Activated T-helper 17 cell treated with anti-CD3 and anti-CD28 coated beads, Interleukin-2, amount 50 U/mL, for 72 hours (primary cell): Measurements from ENCODE around the gene CD68. TPM values are rescaled to one million over a fixed set of nuclear protein-coding genes. Genes with fewer than 3 reads are reported as not detected.
"Not testable (repeated sequence)": the region's sequence is repeated elsewhere in the genome, so short reads cannot be mapped to it uniquely, and the experiment has no call there.

ENCODE experiments used
- ATAC-seq: fragments of 150-1000 bp; cut with Tn5 transposase; replicated peaks from 2 replicates; pipeline ENCODE4 v1.10.0; 2021; ENCODE audit warnings: mild to moderate bottlenecking, moderate library complexity
- H3K27ac Mint-ChIP-seq: one replicate; pipeline ENCODE4 v1.8.0; 2022; ENCODE audit warnings: mixed read lengths
- H3K27me3 Mint-ChIP-seq: one replicate; pipeline ENCODE4 v1.8.0; 2022; ENCODE audit warnings: mixed read lengths
- H3K36me3 Mint-ChIP-seq: one replicate; pipeline ENCODE4 v1.8.0; 2022; ENCODE audit warnings: low read depth, mild to moderate bottlenecking, mixed read lengths
- H3K4me1 Mint-ChIP-seq: one replicate; pipeline ENCODE4 v1.8.0; 2022; ENCODE audit warnings: mixed read lengths
- H3K4me3 Mint-ChIP-seq: one replicate; pipeline ENCODE4 v1.8.0; 2022; ENCODE audit warnings: mild to moderate bottlenecking, mixed read lengths
- H3K9me3 Mint-ChIP-seq: one replicate; pipeline ENCODE4 v1.8.0; 2022; ENCODE audit warnings: mixed read lengths
- total RNA-seq, 2 donors: library from RNA; stranded (reverse); gene quantifications; one replicate each; pipeline ENCODE4 v1.2.3, GENCODE V29; 2022

The CD68 gene
- total RNA-seq, 2 donors from 2014 or later = 17.5 to 51.8 TPM

GRCh38 chr17:7610641-7611040, 31.2 kb downstream of the CD68 start:
- no peaks in the 10 kb centered on the region for H3K27me3 Mint-ChIP-seq
- no peak for ATAC-seq

GRCh38 chr17:7611635-7612293, 32.3 kb downstream of the CD68 start:
- ATAC-seq = no peak
- Mint-ChIP-seq H3K9me3 (no peaks in the 10 kb centered on the region), H3K36me3 (peaks cover 40% of the 10 kb centered on the region), H3K27me3 (no peaks in the 10 kb centered on the region), H3K4me1 (peaks cover 27% of the 10 kb centered on the region), H3K27ac (no peak overlapping the region), H3K4me3 (peak overlapping the region; percentile 86)

More at GRCh38 chr17:7610641-7611040, 31.2 kb downstream of the CD68 start:
- no peak overlapping the region for H3K4me3 Mint-ChIP-seq
- peaks cover 49% of the 10 kb centered on the region for H3K36me3 Mint-ChIP-seq
- H3K9me3 Mint-ChIP-seq = no peaks in the 10 kb centered on the region
- no peak overlapping the region for H3K27ac Mint-ChIP-seq
- peaks cover 27% of the 10 kb centered on the region for H3K4me1 Mint-ChIP-seq

- no peaks in the 10 kb centered on the region for H3K27me3 Mint-ChIP-seq
- H3K4me3 Mint-ChIP-seq = peak overlapping the region; percentile 86
- ATAC-seq = no peak
- peaks cover 27% of the 10 kb centered on the region for H3K4me1 Mint-ChIP-seq
- H3K9me3 Mint-ChIP-seq = no peaks in the 10 kb centered on the region
- H3K36me3 Mint-ChIP-seq = peaks cover 40% of the 10 kb centered on the region
- peak overlapping the region; percentile 86 for H3K27ac Mint-ChIP-seq
Observed at GRCh38 chr17:7612294-7612640, 32.8 kb downstream of the CD68 start.

GRCh38 chr17:7613769-7614424, 34.5 kb downstream of the CD68 start:
- ATAC-seq = no peak
- peaks cover 27% of the 10 kb centered on the region for H3K4me1 Mint-ChIP-seq
- H3K9me3 Mint-ChIP-seq = no peaks in the 10 kb centered on the region
- no peaks in the 10 kb centered on the region for H3K27me3 Mint-ChIP-seq
- peaks cover 34% of the 10 kb centered on the region for H3K36me3 Mint-ChIP-seq
- peak overlapping the region; percentile 86 for H3K27ac Mint-ChIP-seq
- H3K4me3 Mint-ChIP-seq = peak overlapping the region; percentile 86

GRCh38 chr17:7614425-7615264, 35.2 kb downstream of the CD68 start, which contains the start of gene FXR2:
Gene FXR2 (minus strand): TSS chr17:7614897. CDS start chr17:7614532, 365 bp downstream.
- ATAC-seq = peak; percentile 94
- Mint-ChIP-seq H3K27me3 (no peaks in the 10 kb centered on the region), H3K36me3 (peaks cover 29% of the 10 kb centered on the region), H3K9me3 (no peaks in the 10 kb centered on the region), H3K4me1 (peaks cover 24% of the 10 kb centered on the region), H3K4me3 (peak within 1 kb of the TSS; percentile 86), H3K27ac (peak within 1 kb of the TSS; percentile 86)

- peaks cover 28% of the 10 kb centered on the region for H3K36me3 Mint-ChIP-seq
- no peak for ATAC-seq
- H3K4me1 Mint-ChIP-seq = peaks cover 23% of the 10 kb centered on the region
- H3K9me3 Mint-ChIP-seq = no peaks in the 10 kb centered on the region
- H3K4me3 Mint-ChIP-seq = peak overlapping the region; percentile 69
- H3K27ac Mint-ChIP-seq = peak overlapping the region; percentile 81
- H3K27me3 Mint-ChIP-seq = no peaks in the 10 kb centered on the region
Observed at GRCh38 chr17:7615265-7615747, 35.9 kb downstream of the CD68 start.

GRCh38 chr17:7618608-7619007, 39.2 kb downstream of the CD68 start:
- Mint-ChIP-seq H3K4me3 (no peak overlapping the region), H3K36me3 (peaks cover 6% of the 10 kb centered on the region), H3K9me3 (no peaks in the 10 kb centered on the region), H3K27ac (no peak overlapping the region), H3K27me3 (no peaks in the 10 kb centered on the region), H3K4me1 (peaks cover 2% of the 10 kb centered on the region)
- ATAC-seq = no peak

- H3K27ac Mint-ChIP-seq = no peak overlapping the region
- no peaks in the 10 kb centered on the region for H3K36me3 Mint-ChIP-seq
Observed at GRCh38 chr17:7620835-7621234, 41.4 kb downstream of the CD68 start.

GRCh38 chr17:7623661-7624060, 44.2 kb downstream of the CD68 start:
- no peaks in the 10 kb centered on the region for H3K27me3 Mint-ChIP-seq
- H3K4me1 Mint-ChIP-seq = no peaks in the 10 kb centered on the region
- no peak for ATAC-seq
- H3K9me3 Mint-ChIP-seq = no peaks in the 10 kb centered on the region
- no peak overlapping the region for H3K27ac Mint-ChIP-seq
- H3K36me3 Mint-ChIP-seq = no peaks in the 10 kb centered on the region
- no peak overlapping the region for H3K4me3 Mint-ChIP-seq

More at GRCh38 chr17:7620835-7621234, 41.4 kb downstream of the CD68 start:
- Mint-ChIP-seq H3K4me3 (no peak overlapping the region), H3K27me3 (no peaks in the 10 kb centered on the region), H3K9me3 (no peaks in the 10 kb centered on the region), H3K4me1 (no peaks in the 10 kb centered on the region)
- no peak for ATAC-seq

- not testable (repeated sequence) for H3K27ac Mint-ChIP-seq, H3K27me3 Mint-ChIP-seq, H3K36me3 Mint-ChIP-seq, ATAC-seq, H3K9me3 Mint-ChIP-seq, H3K4me1 Mint-ChIP-seq
- peak overlapping the region; percentile 88 for H3K4me3 Mint-ChIP-seq
Observed at GRCh38 chr17:7625749-7626148, 46.3 kb downstream of the CD68 start.

- no peaks in the 10 kb centered on the region for H3K27me3 Mint-ChIP-seq
- no peaks in the 10 kb centered on the region for H3K4me1 Mint-ChIP-seq
- peak overlapping the region; percentile 88 for H3K4me3 Mint-ChIP-seq
- no peaks in the 10 kb centered on the region for H3K36me3 Mint-ChIP-seq
- H3K27ac Mint-ChIP-seq = peak overlapping the region; percentile 89
- ATAC-seq = no peak
- H3K9me3 Mint-ChIP-seq = no peaks in the 10 kb centered on the region
Observed at GRCh38 chr17:7626307-7626706, 46.9 kb downstream of the CD68 start.

- H3K27me3 Mint-ChIP-seq = no peaks in the 10 kb centered on the region
- peak overlapping the region; percentile 88 for H3K4me3 Mint-ChIP-seq
- no peaks in the 10 kb centered on the region for H3K4me1 Mint-ChIP-seq
- H3K36me3 Mint-ChIP-seq = no peaks in the 10 kb centered on the region
- H3K9me3 Mint-ChIP-seq = no peaks in the 10 kb centered on the region
- H3K27ac Mint-ChIP-seq = peak overlapping the region; percentile 89
- ATAC-seq = no peak
Observed at GRCh38 chr17:7626956-7627249, 47.5 kb downstream of the CD68 start.

- ATAC-seq = peak; percentile 99
- Mint-ChIP-seq H3K4me1 (no peaks in the 10 kb centered on the region), H3K36me3 (no peaks in the 10 kb centered on the region), H3K4me3 (peak within 1 kb of the TSS; percentile 88), H3K27ac (peak within 1 kb of the TSS; percentile 89), H3K27me3 (no peaks in the 10 kb centered on the region), H3K9me3 (no peaks in the 10 kb centered on the region)
Observed at GRCh38 chr17:7627250-7628121, 48.0 kb downstream of the CD68 start, which contains the start of gene SAT2. Gene SAT2 (minus strand): TSS chr17:7627821. CDS start chr17:7627635, 186 bp downstream.
